HepG2 (cell line): Measurements from ENCODE around the gene TUBG2. TPM values are rescaled to one million over a fixed set of nuclear protein-coding genes. Genes with fewer than 3 reads are reported as not detected.

Experiments
- ATAC-seq: fragments of 200-7000 bp; cut with Tn5 transposase; 3 replicates; pipeline ENCODE4 v1.9.1; 2020; ENCODE audit warnings: mild to moderate bottlenecking, moderate library complexity
- BruUV-seq: library from RNA; stranded (reverse); fragments of 400-500 nt; replicated peaks from 2 replicates; lab custom pipeline; 2021; lab: Mats Ljungman, UMichigan
- CTCF ChIA-PET: fragments of 300-600 bp; formaldehyde crosslinking; extraction: SDS; loops from one replicate; lab custom pipeline; 2021; ENCODE audit warnings: low total read pairs, inconsistent platforms, low intra/inter-chr PET ratio; lab: Yijun Ruan, JAX
- POLR2A ChIA-PET: fragments of 350-600 bp; sonication (Branson Sonifier 250); formaldehyde crosslinking; loops from one replicate; lab custom pipeline; 2020; ENCODE audit warnings: antibody characterized with exemption, inconsistent platforms; lab: Yijun Ruan, JAX
- DNase-seq: peaks from one replicate; pipeline ENCODE4 v3.0.0-alpha.2; 2015; ENCODE audit warnings: low spot score
- FAIRE-seq: peaks from 3 replicates; lab custom pipeline; 2011; peaks lifted over from hg19 to GRCh38; lab: Jason Lieb, UNC
- H2AFZ ChIP-seq: one replicate; pipeline ENCODE4 v1.6.1; 2011; ENCODE audit warnings: low read length, inconsistent platforms
- H3K27ac ChIP-seq: fragments of 300-600 bp; 3 replicates; pipeline ENCODE4 v1.8.0; 2011; ENCODE audit warnings: mixed run types, mild to moderate bottlenecking, mixed read lengths, low read length, inconsistent platforms; ENCODE audit not compliant: insufficient read depth; ENCODE audit errors: extremely low read length
- H3K27me3 ChIP-seq, 2 experiments: fragments of 200-600 bp in 1 of 2; 2 replicates in 1 of 2; 3 replicates in 1 of 2; pipeline versions ENCODE4 v1.6.0 to v1.8.0; 2011; ENCODE audit warnings: low read length in 2 of 2, mild to moderate bottlenecking in 2 of 2, moderate library complexity in 2 of 2, inconsistent platforms in 1 of 2; ENCODE audit not compliant: insufficient read depth in 2 of 2, control insufficient read depth in 1 of 2
- H3K36me3 ChIP-seq, 2 experiments: fragments of 200-600 bp in 1 of 2; replicated peaks in 1 of 2; 2 replicates in 1 of 2; 3 replicates in 1 of 2; pipeline versions ENCODE4 v1.5.1 to v1.8.0; 2011; ENCODE audit warnings: low read length in 2 of 2, inconsistent platforms in 1 of 2; ENCODE audit not compliant: insufficient read depth in 2 of 2, control insufficient read depth in 1 of 2
- H3K4me1 ChIP-seq: 2 replicates; pipeline ENCODE4 v1.5.1; 2012; ENCODE audit warnings: low read length, inconsistent platforms; ENCODE audit not compliant: insufficient read depth
- H3K4me2 ChIP-seq: 2 replicates; pipeline ENCODE4 v1.6.0; 2011; ENCODE audit warnings: low read depth, low read length, inconsistent platforms
- H3K4me3 ChIP-seq, 3 experiments: fragments of 200-600 bp in 1 of 3; sonication (generic), shearing (Covaris generic) in 1 of 3; replicated peaks in 1 of 3; 2 replicates each; pipeline ENCODE4 v1.5.1; 2011 to 2016; ENCODE audit warnings: low read length in 3 of 3, inconsistent platforms in 2 of 3, low read depth in 2 of 3, mild to moderate bottlenecking in 2 of 3, control low read depth in 1 of 3, mixed read lengths in 1 of 3; ENCODE audit not compliant: insufficient read depth in 1 of 3
- H3K79me2 ChIP-seq: one replicate; pipeline ENCODE4 v1.6.1; 2011; ENCODE audit warnings: low read length, inconsistent platforms; ENCODE audit not compliant: insufficient read depth
- H3K9ac ChIP-seq: 2 replicates; pipeline ENCODE4 v1.6.0; 2011; ENCODE audit warnings: mild to moderate bottlenecking, low read depth, low read length, inconsistent platforms; ENCODE audit not compliant: insufficient read depth
- H3K9me3 ChIP-seq: 2 replicates; pipeline ENCODE4 v1.5.1; 2012; ENCODE audit warnings: mild to moderate bottlenecking, low read length
- H4K20me1 ChIP-seq: 2 replicates; pipeline ENCODE4 v1.6.0; 2011; ENCODE audit warnings: inconsistent platforms, mild to moderate bottlenecking, low read length, moderate library complexity; ENCODE audit not compliant: insufficient read depth
- ATF6 ChIP-seq: sonication (generic); formaldehyde crosslinking; conservative IDR thresholded peaks from 2 replicates; pipeline ENCODE4 v1.4.0; 2020; ENCODE audit warnings: missing genetic modification reagents
- FOXA3 ChIP-seq: IDR thresholded peaks from 2 replicates; pipeline ENCODE4 v1.6.1; 2016; ENCODE audit warnings: missing genetic modification reagents, missing compliant biosample characterization
- GTF2F1 ChIP-seq: fragments of 150-350 bp; IDR thresholded peaks from 2 replicates; pipeline ENCODE4 v1.6.1; 2014; ENCODE audit warnings: low read length
- GZF1 ChIP-seq: sonication (generic); formaldehyde crosslinking; IDR thresholded peaks from 2 replicates; pipeline ENCODE4 v1.5.1; 2020; ENCODE audit warnings: mild to moderate bottlenecking, missing genetic modification reagents
- HCFC1 ChIP-seq: fragments of 150-350 bp; IDR thresholded peaks from 2 replicates; pipeline ENCODE4 v1.6.1; 2014; ENCODE audit warnings: low read depth, low read length
- HOMEZ ChIP-seq: IDR thresholded peaks from 2 replicates; pipeline ENCODE4 v1.6.1; 2016; ENCODE audit warnings: low read depth
- ZBTB8A ChIP-seq: sonication (generic); formaldehyde crosslinking; IDR thresholded peaks from 2 replicates; pipeline ENCODE4 v1.4.0; 2020; ENCODE audit warnings: mild to moderate bottlenecking, low read depth, missing genetic modification reagents, borderline replicate concordance
- ZNF235 ChIP-seq: sonication (generic); formaldehyde crosslinking; IDR thresholded peaks from 2 replicates; pipeline ENCODE4 v1.8.1; 2023; ENCODE audit warnings: mild to moderate bottlenecking, missing genetic modification reagents, borderline replicate concordance
- ZNF317 ChIP-seq: sonication (generic); formaldehyde crosslinking; IDR thresholded peaks from 2 replicates; pipeline ENCODE4 v1.5.0; 2020; ENCODE audit warnings: mild to moderate bottlenecking, missing genetic modification reagents
- ZNF383 ChIP-seq: sonication (generic); formaldehyde crosslinking; IDR thresholded peaks from 2 replicates; pipeline ENCODE4 v1.4.0; 2020; ENCODE audit warnings: missing genetic modification reagents, mild to moderate bottlenecking, borderline replicate concordance
- ZNF556 ChIP-seq: sonication (generic); formaldehyde crosslinking; IDR thresholded peaks from 2 replicates; pipeline ENCODE4 v1.4.0; 2020; ENCODE audit warnings: mild to moderate bottlenecking, missing genetic modification reagents, borderline replicate concordance
- ZNF607 ChIP-seq: sonication (generic); formaldehyde crosslinking; IDR thresholded peaks from 2 replicates; pipeline ENCODE4 v1.5.1; 2020; ENCODE audit warnings: missing genetic modification reagents, mild to moderate bottlenecking, borderline replicate concordance
- ZNF781 ChIP-seq: sonication (generic); formaldehyde crosslinking; IDR thresholded peaks from 2 replicates; pipeline ENCODE4 v1.5.1; 2020; ENCODE audit warnings: borderline replicate concordance, mild to moderate bottlenecking, missing genetic modification reagents; ENCODE audit errors: not compliant biosample characterization
- WGBS: methylation state at CpG from one replicate; pipeline ENCODE4 v1.1.6; 2017; ENCODE audit warnings: low lambda C conversion rate; 5-methylcytosine and 5-hydroxymethylcytosine counted together
- in situ Hi-C: cut with HindIII; loops from 2 replicates; pipeline ENCODE4 v1.10.0; 2017; ENCODE audit warnings: low pct_unique_long_range_greater_than_20kb; ENCODE audit not compliant: extremely low pct_ligation_motif_present
- intact Hi-C: fragments of 100-400 bp; cut with micrococcal nuclease; formaldehyde crosslinking; loops from one replicate; pipeline ENCODE4 v1.10.0; 2022; ENCODE audit not compliant: unreplicated experiment
- polyA plus RNA-seq, 8 experiments: library from polyadenylated mRNA; depleted of rRNA in 3 of 8; stranded (reverse) in 7 of 8; unstranded in 1 of 8; fragments of >200 nt; fragmentation: Illumina TruSeq in 4 of 8; extraction: Trizol in 4 of 8; gene quantifications; 2 replicates each; pipeline versions ENCODE4 v1.2.1 to v1.2.3, GENCODE V29; 2011 to 2016; ENCODE audit warnings: low read depth in 4 of 8, missing spikeins in 1 of 8, mixed read lengths in 1 of 8; ENCODE audit not compliant: insufficient read depth in 1 of 8
- total RNA-seq, 5 experiments: library from RNA; depleted of rRNA; stranded (reverse); fragments of >200 nt; fragmentation: Illumina TruSeq; extraction: Trizol; gene quantifications; 2 replicates each; pipeline ENCODE4 v1.2.3, GENCODE V29; 2016; ENCODE audit warnings: low read depth in 1 of 5
- TF ChIP-seq, protein P1 (sequence below): sonication (generic); formaldehyde crosslinking; IDR thresholded peaks from 2 replicates; pipeline ENCODE4 v1.4.0; 2020; ENCODE audit warnings: missing genetic modification reagents

Gene TUBG2
- total and polyA plus RNA-seq, 2 of the 13 experiments (the other 11 are each of a cell fraction or from before 2014, with no cell fraction given) = 16.0 to 42.3 TPM

DNA sequence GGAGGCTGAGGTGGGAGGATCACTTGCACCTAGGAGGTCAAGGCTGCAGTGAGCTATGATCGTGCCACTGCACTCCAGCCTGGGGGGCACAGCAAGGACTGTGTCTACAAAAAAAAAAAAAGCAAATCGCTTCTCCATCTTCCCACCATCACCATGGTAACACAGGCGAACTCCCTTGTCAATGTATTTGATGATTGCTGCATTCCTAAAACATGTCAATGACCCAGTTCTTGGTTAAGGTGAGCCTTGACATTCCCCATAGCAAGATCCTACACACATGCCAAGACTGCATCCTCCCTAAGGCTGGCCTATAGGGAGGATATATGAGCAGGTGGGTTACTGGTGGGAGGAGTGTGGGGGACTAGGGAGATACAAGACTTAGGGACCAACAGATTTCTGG lies 35.4 kb downstream of the TUBG2 start:
- no peak for TF ChIP-seq HCFC1
- TF ChIP-seq ZBTB8A (CRISPR knock-in tag) = no peak
- no peak for TF ChIP-seq ZNF607 (CRISPR knock-in tag)
- TF ChIP-seq ZNF781 (CRISPR knock-in tag) = no peak
- no peak for TF ChIP-seq ATF6
- no peak for TF ChIP-seq FOXA3 (CRISPR knock-in tag)
- TF ChIP-seq, protein P1, sequence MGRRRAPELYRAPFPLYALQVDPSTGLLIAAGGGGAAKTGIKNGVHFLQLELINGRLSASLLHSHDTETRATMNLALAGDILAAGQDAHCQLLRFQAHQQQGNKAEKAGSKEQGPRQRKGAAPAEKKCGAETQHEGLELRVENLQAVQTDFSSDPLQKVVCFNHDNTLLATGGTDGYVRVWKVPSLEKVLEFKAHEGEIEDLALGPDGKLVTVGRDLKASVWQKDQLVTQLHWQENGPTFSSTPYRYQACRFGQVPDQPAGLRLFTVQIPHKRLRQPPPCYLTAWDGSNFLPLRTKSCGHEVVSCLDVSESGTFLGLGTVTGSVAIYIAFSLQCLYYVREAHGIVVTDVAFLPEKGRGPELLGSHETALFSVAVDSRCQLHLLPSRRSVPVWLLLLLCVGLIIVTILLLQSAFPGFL (CRISPR knock-in tag) = no peak
- no peak for TF ChIP-seq ZNF235 (CRISPR knock-in tag)
- TF ChIP-seq ZNF383 (CRISPR knock-in tag) = no peak
- no peak for TF ChIP-seq ZNF317 (CRISPR knock-in tag)
- TF ChIP-seq GTF2F1 = no peak
- TF ChIP-seq GZF1 (CRISPR knock-in tag) = no peak
- TF ChIP-seq HOMEZ (CRISPR knock-in tag) = no peak
- no peak for TF ChIP-seq ZNF556 (CRISPR knock-in tag)
- POLR2A ChIA-PET = no interaction called here

More for the DNA sequence above, 35.4 kb downstream of the TUBG2 start:
- H3K9me3 ChIP-seq = no peaks in the 10 kb centered on the region
- no peak for DNase-seq
- no peak overlapping the region for H3K4me2 ChIP-seq
- no peak for ATAC-seq
- H3K79me2 ChIP-seq = no peaks in the 10 kb centered on the region
- no peak for FAIRE-seq
- H2AFZ ChIP-seq = no peak overlapping the region
- in situ Hi-C loops = no loop called here
- H3K9ac ChIP-seq = no peak overlapping the region
- H3K4me1 ChIP-seq = no peaks in the 10 kb centered on the region
- BruUV-seq = no TSS peak
- intact Hi-C loops = no loop called here
- H3K36me3 ChIP-seq = peaks cover 3 to 5% of the 10 kb centered on the region in 2 experiments; a peak in 4 of 5 replicates
- no peaks in the 10 kb centered on the region for H3K27me3 ChIP-seq
- no peaks in the 10 kb centered on the region for H4K20me1 ChIP-seq
- H3K4me3 ChIP-seq = no peak overlapping the region
- WGBS = 91% methylated on average over 3 of the region's 3 CpGs
- CTCF ChIA-PET = no interaction called here
- H3K27ac ChIP-seq = no peak overlapping the region
